Fibroblast of gingiva (primary cell): Measurements from ENCODE around the gene GRK5.
A peak's percentile ranks its signal among the peaks of the same experiment; 100 is the strongest.

ENCODE experiments used
- DNase-seq: peaks from one replicate; pipeline ENCODE4 v3.0.0-alpha.2; 2011; ENCODE audit warnings: low read depth

GRK5 gene

GRCh38 chr10:119383174-119383856 lies 175.9 kb downstream of the GRK5 start:
- DNase-seq: no peak

- no peak for DNase-seq
Measured at GRCh38 chr10:119384127-119384526, 176.8 kb downstream of the GRK5 start.

GRCh38 chr10:119386666-119387065 lies 179.3 kb downstream of the GRK5 start:
- no peak for DNase-seq

- no peak for DNase-seq
Measured at GRCh38 chr10:119388849-119389345, 181.5 kb downstream of the GRK5 start.

GRCh38 chr10:119391440-119392251 lies 184.3 kb downstream of the GRK5 start:
- peak; percentile 74 for DNase-seq

GRCh38 chr10:119393019-119393418 lies 185.6 kb downstream of the GRK5 start:
- DNase-seq: no peak

- DNase-seq: no peak
Measured at GRCh38 chr10:119393421-119393820, 186.1 kb downstream of the GRK5 start.

GRCh38 chr10:119393845-119394244 lies 186.5 kb downstream of the GRK5 start:
- no peak for DNase-seq

- no peak for DNase-seq
Measured at GRCh38 chr10:119394657-119395279, 187.4 kb downstream of the GRK5 start.

GRCh38 chr10:119395280-119396007 lies 188.1 kb downstream of the GRK5 start:
- peak; percentile 77 for DNase-seq

- no peak for DNase-seq
Measured at GRCh38 chr10:119396008-119396708, 188.8 kb downstream of the GRK5 start.

- no peak for DNase-seq
Measured at GRCh38 chr10:119396709-119397071, 189.3 kb downstream of the GRK5 start.

GRCh38 chr10:119397416-119397815 lies 190.0 kb downstream of the GRK5 start:
- DNase-seq: no peak

GRCh38 chr10:119398996-119399395 lies 191.6 kb downstream of the GRK5 start:
- DNase-seq: peak; percentile 36

GRCh38 chr10:119399466-119399865 lies 192.1 kb downstream of the GRK5 start:
- DNase-seq: no peak

- peak; percentile 95 for DNase-seq
Measured at GRCh38 chr10:119401671-119402395, 194.5 kb downstream of the GRK5 start.

- no peak for DNase-seq
Measured at GRCh38 chr10:119403921-119404320, 196.6 kb downstream of the GRK5 start.

GRCh38 chr10:119404719-119405519 lies 197.5 kb downstream of the GRK5 start:
- DNase-seq: no peak

- DNase-seq: no peak
Measured at GRCh38 chr10:119405520-119405807, 198.1 kb downstream of the GRK5 start.

- no peak for DNase-seq
Measured at GRCh38 chr10:119406137-119406536, 198.8 kb downstream of the GRK5 start.
